H9 (cell line): ENCODE data around the gene PRRC2B. TPM values are rescaled to one million over a fixed set of nuclear protein-coding genes. Genes with fewer than 3 reads are reported as not detected.
A peak's percentile ranks its signal among the peaks of the same experiment; 100 is the strongest.

Experiments used
- DNase-seq: peaks from one replicate; pipeline ENCODE4 v3.0.0-alpha.2; 2017
- H2AFZ ChIP-seq: one replicate; pipeline ENCODE4 v1.6.1; 2013; ENCODE audit warnings: mild to moderate bottlenecking, low read length, control low read depth, moderate library complexity
- H2AK5ac ChIP-seq: 2 replicates; pipeline ENCODE4 v1.6.1; 2013; ENCODE audit warnings: low read length, control low read depth, mixed read lengths; ENCODE audit not compliant: insufficient read length
- H2BK120ac ChIP-seq: one replicate; pipeline ENCODE4 v1.6.1; 2013; ENCODE audit warnings: low read depth, mild to moderate bottlenecking, low read length, control low read depth, inconsistent platforms; ENCODE audit not compliant: poor library complexity, severe bottlenecking
- H2BK12ac ChIP-seq: 2 replicates; pipeline ENCODE4 v1.6.1; 2013; ENCODE audit warnings: low read length, control low read depth, mixed read lengths, low read depth; ENCODE audit not compliant: insufficient read length
- H2BK15ac ChIP-seq: 2 replicates; pipeline ENCODE4 v1.6.1; 2013; ENCODE audit warnings: low read depth, low read length, control low read depth
- H2BK20ac ChIP-seq: one replicate; pipeline ENCODE4 v1.6.1; 2013; ENCODE audit warnings: low read depth, mild to moderate bottlenecking, low read length, control low read depth, inconsistent platforms; ENCODE audit not compliant: poor library complexity, severe bottlenecking
- H2BK5ac ChIP-seq: 2 replicates; pipeline ENCODE4 v1.6.1; 2013; ENCODE audit warnings: low read length, control low read depth, mixed read lengths; ENCODE audit not compliant: insufficient read length
- H3K14ac ChIP-seq: 2 replicates; pipeline ENCODE4 v1.6.1; 2013; ENCODE audit warnings: low read length, control low read depth; ENCODE audit not compliant: insufficient read depth
- H3K18ac ChIP-seq: 2 replicates; pipeline ENCODE4 v1.6.1; 2013; ENCODE audit warnings: low read depth, mild to moderate bottlenecking, mixed read lengths, low read length, control low read depth; ENCODE audit not compliant: insufficient read length
- H3K23ac ChIP-seq: 2 replicates; pipeline ENCODE4 v1.6.1; 2013; ENCODE audit warnings: low read length, control low read depth, mixed read lengths, low read depth; ENCODE audit not compliant: insufficient read length
- H3K23me2 ChIP-seq: 2 replicates; pipeline ENCODE4 v1.6.1; 2013; ENCODE audit warnings: low read depth, mild to moderate bottlenecking, mixed read lengths, low read length, control low read depth; ENCODE audit not compliant: insufficient read length, poor library complexity, severe bottlenecking
- H3K27ac ChIP-seq: 2 replicates; pipeline ENCODE4 v1.5.1; 2013; ENCODE audit warnings: low read length, control low read depth, mixed read lengths, low read depth; ENCODE audit not compliant: insufficient read length
- H3K27me3 ChIP-seq: 2 replicates; pipeline ENCODE4 v1.6.1; 2013; ENCODE audit warnings: low read length, control low read depth, inconsistent platforms; ENCODE audit not compliant: insufficient read depth
- H3K4ac ChIP-seq: 2 replicates; pipeline ENCODE4 v1.6.1; 2013; ENCODE audit warnings: low read depth, mild to moderate bottlenecking, control low read depth, inconsistent platforms, low read length, moderate library complexity
- H3K4me1 ChIP-seq: 2 replicates; pipeline ENCODE4 v1.6.1; 2013; ENCODE audit warnings: low read length, control low read depth, inconsistent platforms; ENCODE audit not compliant: insufficient read depth
- H3K4me2 ChIP-seq: 2 replicates; pipeline ENCODE4 v1.6.1; 2013; ENCODE audit warnings: low read length, control low read depth, mixed read lengths; ENCODE audit not compliant: insufficient read length, insufficient read depth
- H3K56ac ChIP-seq: 2 replicates; pipeline ENCODE4 v1.6.1; 2013; ENCODE audit warnings: low read depth, mild to moderate bottlenecking, mixed read lengths, low read length, control low read depth; ENCODE audit not compliant: insufficient read length
- H3K79me1 ChIP-seq: 2 replicates; pipeline ENCODE4 v1.6.1; 2013; ENCODE audit warnings: low read depth, mild to moderate bottlenecking, moderate library complexity, low read length, control low read depth, inconsistent platforms; ENCODE audit not compliant: insufficient read depth, poor library complexity, severe bottlenecking
- H3K79me2 ChIP-seq: 2 replicates; pipeline ENCODE4 v1.6.1; 2013; ENCODE audit warnings: low read length, control low read depth, inconsistent platforms; ENCODE audit not compliant: insufficient read depth
- H3K9ac ChIP-seq: 2 replicates; pipeline ENCODE4 v1.6.1; 2013; ENCODE audit warnings: low read length, control low read depth, mixed read lengths; ENCODE audit not compliant: insufficient read length; ENCODE audit errors: extremely low read depth
- H3K9me3 ChIP-seq: one replicate; pipeline ENCODE4 v1.6.1; 2013; ENCODE audit warnings: low read depth, low read length, inconsistent platforms; ENCODE audit not compliant: control insufficient read depth
- H3T11ph ChIP-seq: one replicate; pipeline ENCODE4 v1.6.1; 2013; ENCODE audit warnings: mild to moderate bottlenecking, low read length, control low read depth, inconsistent platforms
- H4K20me1 ChIP-seq: one replicate; pipeline ENCODE4 v1.6.1; 2013; ENCODE audit not compliant: control insufficient read depth, insufficient read length, insufficient read depth
- H4K5ac ChIP-seq: 2 replicates; pipeline ENCODE4 v1.6.1; 2013; ENCODE audit warnings: low read depth, mild to moderate bottlenecking, mixed read lengths, low read length, control low read depth; ENCODE audit not compliant: insufficient read length
- H4K8ac ChIP-seq: replicated peaks from 2 replicates; pipeline ENCODE4 v1.6.1; 2013; ENCODE audit warnings: low read length, control low read depth, mixed read lengths, low read depth; ENCODE audit not compliant: insufficient read length
- H4K91ac ChIP-seq: 2 replicates; pipeline ENCODE4 v1.6.1; 2013; ENCODE audit warnings: low read depth, mild to moderate bottlenecking, moderate library complexity, mixed read lengths, low read length, control low read depth; ENCODE audit not compliant: insufficient read length
- H3K27ac Mint-ChIP-seq, 3 experiments: 2 replicates in 2 of 3; 3 replicates in 1 of 3; pipeline ENCODE4 v1.8.0; 2020 to 2021; ENCODE audit warnings: mixed read lengths in 3 of 3, mild to moderate bottlenecking in 1 of 3, moderate library complexity in 1 of 3
- H3K27me3 Mint-ChIP-seq: 2 replicates; pipeline ENCODE4 v1.8.0; 2021; ENCODE audit warnings: low read depth, mild to moderate bottlenecking, moderate library complexity, mixed read lengths
- H3K36me3 Mint-ChIP-seq, 3 experiments: 2 replicates in 2 of 3; 3 replicates in 1 of 3; pipeline ENCODE4 v1.8.0; 2020 to 2021; ENCODE audit warnings: low read depth in 3 of 3, mixed read lengths in 3 of 3; ENCODE audit not compliant: insufficient read depth in 1 of 3
- H3K4me1 Mint-ChIP-seq, 2 experiments: 2 replicates each; pipeline ENCODE4 v1.8.0; 2020; ENCODE audit warnings: mixed read lengths in 2 of 2
- H3K4me3 Mint-ChIP-seq, 2 experiments: 2 replicates in 1 of 2; 3 replicates in 1 of 2; pipeline ENCODE4 v1.8.0; 2020 to 2021; ENCODE audit warnings: mild to moderate bottlenecking in 2 of 2, mixed read lengths in 2 of 2, moderate library complexity in 1 of 2
- H3K9me3 Mint-ChIP-seq, 2 experiments: 2 replicates in 1 of 2; 3 replicates in 1 of 2; pipeline ENCODE4 v1.8.0; 2020; ENCODE audit warnings: mild to moderate bottlenecking in 2 of 2, mixed read lengths in 2 of 2, moderate library complexity in 1 of 2
- CTCF ChIP-seq: fragments of 200-600 bp; sonication (generic); conservative IDR thresholded peaks from 3 replicates; pipeline ENCODE4 v1.8.0; 2021; ENCODE audit warnings: antibody characterized with exemption, mild to moderate bottlenecking
- WGBS: extraction: QIAGEN DNeasy Blood & Tissue Kit; methylation state at CpG from one replicate; pipeline ENCODE4 v1.1.7; 2013; ENCODE audit warnings: missing lambda C conversion rate, low lambda C conversion rate, mixed read lengths; ENCODE audit not compliant: insufficient read length; ENCODE audit errors: extremely low coverage; 5-methylcytosine and 5-hydroxymethylcytosine counted together
- total RNA-seq: library from RNA; stranded (reverse); gene quantifications from 2 replicates; pipeline ENCODE4 v1.2.1, GENCODE V29; 2021

Gene PRRC2B
- total RNA-seq, 1 experiment from 2014 or later, result 251 TPM

- WGBS, result no CpG with 5 or more reads among the region's 12 CpGs
- Histone ChIP-seq H2BK5ac (no peak overlapping the region), H4K20me1 (peaks cover 2% of the 10 kb centered on the region), H3K79me1 (no peaks in the 10 kb centered on the region), H2BK12ac (no peak overlapping the region), H3K27ac (no peak overlapping the region), H3K23ac (no peak overlapping the region), H3K9ac (no peak overlapping the region), H3K27me3 (no peaks in the 10 kb centered on the region), H3K23me2 (peaks cover 9% of the 10 kb centered on the region), H3K79me2 (no peaks in the 10 kb centered on the region), H3K4me2 (no peak overlapping the region), H2BK120ac (no peak overlapping the region), H3K4me1 (no peaks in the 10 kb centered on the region), H3K56ac (no peak overlapping the region), H4K8ac (no peak overlapping the region), H2AK5ac (no peak overlapping the region), H2BK15ac (no peak overlapping the region), H2BK20ac (no peak overlapping the region), H4K91ac (no peak overlapping the region), H3T11ph (no peak overlapping the region), H3K4ac (no peak overlapping the region), H4K5ac (no peak overlapping the region), H2AFZ (no peak overlapping the region), H3K14ac (no peak overlapping the region), H3K9me3 (no peaks in the 10 kb centered on the region), H3K18ac (no peak overlapping the region)
- DNase-seq, result no peak
- H3K9me3 Mint-ChIP-seq, result no peaks in the 10 kb centered on the region
- H3K27me3 Mint-ChIP-seq, result peaks cover 7% of the 10 kb centered on the region
- H3K27ac Mint-ChIP-seq, result peak overlapping the region in 2 of 3 experiments; percentile 36 to 85; a peak in 3 of 7 replicates
- H3K4me1 Mint-ChIP-seq, result peaks cover 30 to 43% of the 10 kb centered on the region in 2 experiments
- H3K4me3 Mint-ChIP-seq, result no peak overlapping the region
- TF ChIP-seq CTCF, result no peak
- peaks cover 20 to 66% (median 54%) of the 10 kb centered on the region in 3 experiments; a peak in 6 of 7 replicates for H3K36me3 Mint-ChIP-seq
These were observed 106.5 kb downstream of the PRRC2B start for GRCh38 chr9:131500377-131500776.
